NT2/D1 (cell line): Measurements from ENCODE around the gene AMIGO3.

Experiments
- DNase-seq: peaks from one replicate; pipeline ENCODE4 v3.0.0-alpha.2; 2011; ENCODE audit warnings: low read depth, low spot score
- H3K27me3 ChIP-seq: 2 replicates; pipeline ENCODE4 v1.6.0; 2011; ENCODE audit warnings: mild to moderate bottlenecking; ENCODE audit not compliant: insufficient read length, insufficient read depth
- H3K36me3 ChIP-seq: 2 replicates; pipeline ENCODE4 v1.6.1; 2011; ENCODE audit warnings: mild to moderate bottlenecking, low read length, mixed read lengths; ENCODE audit not compliant: insufficient read depth, insufficient read length
- H3K4me1 ChIP-seq: 2 replicates; pipeline ENCODE4 v1.5.1; 2011; ENCODE audit not compliant: insufficient read depth, insufficient read length
- H3K4me3 ChIP-seq: 2 replicates; pipeline ENCODE4 v1.5.1; 2011; ENCODE audit warnings: low read depth; ENCODE audit not compliant: insufficient read length
- H3K9ac ChIP-seq: 2 replicates; pipeline ENCODE4 v1.6.0; 2011; ENCODE audit warnings: low read depth; ENCODE audit not compliant: insufficient read length
- H3K9me3 ChIP-seq: 2 replicates; pipeline ENCODE4 v1.5.1; 2011; ENCODE audit warnings: mild to moderate bottlenecking, low read length; ENCODE audit not compliant: insufficient read depth
- SUZ12 ChIP-seq: IDR thresholded peaks from 2 replicates; pipeline ENCODE4 v1.6.1; 2011; ENCODE audit not compliant: insufficient read length, insufficient read depth; ENCODE audit errors: extremely low read depth
- YY1 ChIP-seq: IDR thresholded peaks from 2 replicates; pipeline ENCODE4 v1.6.1; 2011; ENCODE audit not compliant: insufficient read length, insufficient read depth
- ZNF274 ChIP-seq: IDR thresholded peaks from 2 replicates; pipeline ENCODE4 v1.6.1; 2011; ENCODE audit warnings: mild to moderate bottlenecking, low read depth, low read length

Gene AMIGO3

DNA sequence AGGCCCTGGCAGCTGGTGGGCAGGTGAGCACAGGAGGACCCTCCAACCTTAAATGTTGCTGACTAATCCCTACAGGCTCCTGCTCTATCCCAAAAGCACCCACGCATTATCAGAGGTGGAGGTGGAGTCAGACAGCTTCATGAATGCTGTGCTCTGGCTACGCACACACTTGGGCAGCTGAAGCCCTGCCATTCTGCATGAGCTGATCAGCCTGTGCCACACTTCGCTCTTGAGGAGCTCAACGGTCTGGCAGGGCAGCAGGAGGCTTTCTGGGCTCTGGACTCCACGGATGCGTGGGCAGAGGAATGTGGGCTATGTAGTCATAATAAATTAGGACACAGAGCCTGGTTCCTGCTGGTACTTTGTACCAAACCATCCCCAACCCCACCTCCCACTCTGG lies 36.3 kb downstream of the AMIGO3 start:
- Histone ChIP-seq H3K9me3 (no peaks in the 10 kb centered on the region), H3K4me1 (peaks cover 3% of the 10 kb centered on the region), H3K27me3 (no peaks in the 10 kb centered on the region), H3K36me3 (peaks cover 68% of the 10 kb centered on the region), H3K9ac (no peak overlapping the region), H3K4me3 (no peak overlapping the region)
- TF ChIP-seq SUZ12 (no peak), ZNF274 (no peak), YY1 (no peak)
- no peak for DNase-seq

DNA sequence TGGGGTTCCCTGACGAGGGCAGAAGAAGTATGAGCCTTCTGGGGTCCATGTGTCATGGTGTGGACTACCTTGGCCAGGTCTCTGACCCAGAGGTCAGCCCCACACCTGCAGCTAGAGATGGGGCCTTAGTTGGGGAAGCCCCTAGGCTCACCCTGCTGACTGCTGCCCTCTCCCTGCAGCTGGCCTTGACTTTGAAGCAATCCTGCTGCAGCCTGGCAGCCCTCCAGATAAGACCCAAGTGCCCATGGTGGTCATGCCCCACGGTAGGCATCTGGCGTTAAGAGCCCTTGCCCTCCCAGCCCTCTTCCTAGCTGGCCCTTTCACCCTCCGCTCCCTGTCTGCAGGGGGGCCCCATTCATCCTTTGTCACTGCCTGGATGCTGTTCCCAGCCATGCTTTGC lies 37.9 kb downstream of the AMIGO3 start:
- Histone ChIP-seq H3K4me3 (no peak overlapping the region), H3K9me3 (no peaks in the 10 kb centered on the region), H3K36me3 (peaks cover 84% of the 10 kb centered on the region), H3K9ac (no peak overlapping the region), H3K4me1 (peaks cover 3% of the 10 kb centered on the region), H3K27me3 (no peaks in the 10 kb centered on the region)
- TF ChIP-seq SUZ12, result no peak
- TF ChIP-seq YY1, result no peak
- no peak for TF ChIP-seq ZNF274
- DNase-seq, result no peak

GRCh38 chr3:49681232-49681522 lies 38.3 kb downstream of the AMIGO3 start:
- Histone ChIP-seq H3K9ac (no peak overlapping the region), H3K4me3 (no peak overlapping the region), H3K4me1 (peaks cover 3% of the 10 kb centered on the region), H3K9me3 (no peaks in the 10 kb centered on the region), H3K36me3 (peaks cover 87% of the 10 kb centered on the region), H3K27me3 (no peaks in the 10 kb centered on the region)
- TF ChIP-seq YY1, result no peak
- TF ChIP-seq SUZ12, result no peak
- no peak for TF ChIP-seq ZNF274
- DNase-seq, result no peak

- DNase-seq, result no peak
- H3K9ac ChIP-seq, result no peak overlapping the region
- H3K36me3 ChIP-seq, result peaks cover 93% of the 10 kb centered on the region
- no peak for TF ChIP-seq SUZ12
- no peak for TF ChIP-seq YY1
- TF ChIP-seq ZNF274, result no peak
- no peaks in the 10 kb centered on the region for H3K9me3 ChIP-seq
- H3K4me3 ChIP-seq, result no peak overlapping the region
- no peaks in the 10 kb centered on the region for H3K27me3 ChIP-seq
- H3K4me1 ChIP-seq, result peaks cover 3% of the 10 kb centered on the region
Measured at GRCh38 chr3:49680493-49681231, 38.8 kb downstream of the AMIGO3 start.

DNA sequence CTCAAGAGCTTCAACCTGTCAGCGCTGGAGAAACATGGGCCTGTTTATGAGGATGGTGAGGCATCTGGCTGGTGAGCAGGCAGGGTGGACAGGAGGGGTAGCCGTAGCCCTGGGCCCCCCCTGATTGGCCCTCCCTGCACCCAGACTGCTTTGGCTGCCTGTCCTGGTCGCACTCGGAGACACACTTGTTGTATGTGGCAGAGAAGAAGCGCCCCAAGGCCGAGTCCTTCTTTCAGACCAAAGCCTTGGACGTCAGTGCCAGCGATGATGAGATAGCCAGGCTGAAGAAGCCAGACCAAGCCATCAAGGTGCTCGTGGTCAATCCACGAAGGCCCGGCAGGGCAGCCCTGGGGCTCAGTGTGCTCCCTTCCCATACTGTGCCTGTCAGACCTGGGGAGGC lies 43.6 kb downstream of the AMIGO3 start:
- Histone ChIP-seq H3K27me3 (no peaks in the 10 kb centered on the region), H3K36me3 (peaks cover 61% of the 10 kb centered on the region), H3K9ac (no peak overlapping the region), H3K4me1 (peaks cover 9% of the 10 kb centered on the region), H3K4me3 (no peak overlapping the region), H3K9me3 (no peaks in the 10 kb centered on the region)
- TF ChIP-seq SUZ12 (no peak), ZNF274 (no peak), YY1 (no peak)
- DNase-seq, result no peak

DNA sequence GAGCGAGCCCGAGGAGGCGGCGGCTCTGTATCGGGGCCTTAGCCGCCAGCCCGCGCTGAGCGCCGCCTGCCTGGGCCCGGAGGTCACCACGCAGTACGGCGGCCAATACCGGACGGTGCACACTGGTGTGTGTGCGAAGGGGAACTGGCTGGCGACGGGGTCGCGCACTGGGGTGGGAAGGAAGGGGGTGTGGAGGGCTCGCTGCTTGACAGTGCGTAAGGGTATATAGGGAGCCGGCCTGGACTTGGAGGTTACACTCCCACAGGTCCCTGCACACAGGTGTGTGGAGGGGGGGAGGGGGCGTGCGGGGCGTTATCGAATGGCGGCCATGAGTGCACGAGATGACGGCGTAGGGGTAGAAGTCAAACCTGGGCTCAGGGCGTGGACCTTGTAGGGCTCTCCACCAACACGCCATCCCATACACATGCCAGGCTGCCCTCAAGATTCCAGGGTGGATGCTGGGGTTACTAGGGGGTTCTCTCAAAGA lies 44.9 kb downstream of the AMIGO3 start:
- Histone ChIP-seq H3K9ac (peak overlapping the region; percentile 99), H3K9me3 (no peaks in the 10 kb centered on the region), H3K27me3 (no peaks in the 10 kb centered on the region), H3K36me3 (peaks cover 52% of the 10 kb centered on the region), H3K4me1 (peaks cover 11% of the 10 kb centered on the region), H3K4me3 (peak overlapping the region; percentile 95)
- TF ChIP-seq ZNF274 (no peak), SUZ12 (no peak), YY1 (no peak)
- no peak for DNase-seq

DNA sequence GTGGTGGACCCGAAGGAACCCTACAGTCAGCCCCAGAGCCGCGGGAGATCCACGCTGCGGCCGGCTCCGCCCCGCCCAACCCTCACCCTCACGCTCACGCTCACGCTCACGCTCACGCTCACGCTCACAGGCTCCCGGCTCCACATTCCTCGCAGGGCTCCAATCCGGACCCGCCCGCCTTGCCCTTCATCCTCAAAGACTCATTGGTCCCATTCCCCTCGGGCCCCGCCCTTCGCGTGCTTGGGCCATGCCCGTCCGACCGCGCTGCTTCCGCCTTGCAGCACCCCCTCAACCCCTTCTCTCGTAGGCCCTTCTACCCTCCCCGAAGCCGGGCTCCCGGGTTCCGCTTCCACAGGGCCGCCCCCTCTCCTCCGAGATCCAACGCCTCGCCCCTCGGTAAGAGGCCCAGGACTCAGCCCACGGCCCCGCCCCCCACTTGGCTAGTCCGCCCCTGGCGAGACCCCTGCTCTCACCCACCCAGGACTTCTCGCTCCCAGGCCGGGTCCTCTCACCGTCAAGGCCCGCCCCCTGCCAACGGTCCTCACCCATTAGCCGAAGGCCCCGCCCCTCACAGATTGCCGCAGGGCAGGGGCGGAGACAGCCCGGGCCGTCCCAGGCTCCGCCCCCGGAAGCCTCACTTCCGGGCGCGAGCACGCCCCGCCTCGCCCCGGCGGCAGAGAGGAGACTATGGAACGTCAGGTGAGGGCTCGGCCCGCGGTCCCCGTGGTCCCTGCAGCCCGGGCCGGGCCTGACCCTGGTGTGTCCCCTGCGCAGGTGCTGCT lies 45.6 kb downstream of the AMIGO3 start, which contains the start of gene APEH:
Gene APEH (plus strand): TSS at position 637 of the 782 bp plus-strand sequence. CDS start 51 bp downstream, at position 688.
- H3K27me3 ChIP-seq, result no peaks in the 10 kb centered on the region
- H3K36me3 ChIP-seq, result peaks cover 45% of the 10 kb centered on the region
- TF ChIP-seq YY1 (no peak), ZNF274 (no peak), SUZ12 (no peak)
- no peaks in the 10 kb centered on the region for H3K9me3 ChIP-seq
- peak; percentile 97 for DNase-seq
- peaks cover 11% of the 10 kb centered on the region for H3K4me1 ChIP-seq
- H3K4me3 ChIP-seq, result peak within 1 kb of the TSS; percentile 95
- peak within 1 kb of the TSS; percentile 99 for H3K9ac ChIP-seq
